Measurements from ENCODE around the gene RAB20. TPM values are rescaled to one million over a fixed set of nuclear protein-coding genes. Genes with fewer than 3 reads are reported as not detected.
"Not testable (repeated sequence)": the region's sequence is repeated elsewhere in the genome, so short reads cannot be mapped to it uniquely, and the experiment has no call there.

Gene RAB20
- total and polyA plus RNA-seq, 3 donors from 2014 or later = 22.0 to 41.1 (median 27.2) TPM

DNA sequence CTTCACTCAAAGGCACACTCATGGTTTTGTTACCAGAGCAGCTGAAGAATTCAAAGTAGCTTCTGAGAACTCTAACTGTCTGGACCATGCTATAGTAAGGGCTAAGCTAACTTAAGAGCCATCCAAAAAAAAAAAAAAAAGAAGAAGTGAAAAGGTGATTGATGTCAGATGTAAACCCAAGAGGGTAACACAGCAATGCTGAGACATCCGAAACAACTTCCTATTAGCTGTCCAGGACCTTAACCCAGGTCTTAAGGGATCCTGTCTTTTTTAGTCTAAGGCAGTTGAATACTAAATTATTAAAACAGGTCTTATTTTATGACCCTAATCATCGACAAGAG, 11.2 kb upstream of the RAB20 start:
- no peak for DNase-seq
- H3K36me3 ChIP-seq (ENCODE audit: low read depth, missing control alignments) = no peaks in the 10 kb centered on the region
- H3K9me3 ChIP-seq = no peaks in the 10 kb centered on the region
- H3K27me3 ChIP-seq = no peaks in the 10 kb centered on the region
- TF ChIP-seq POLR2A (IDR thresholded peaks at IDR 0.05) = no peak
- TF ChIP-seq, protein P1, sequence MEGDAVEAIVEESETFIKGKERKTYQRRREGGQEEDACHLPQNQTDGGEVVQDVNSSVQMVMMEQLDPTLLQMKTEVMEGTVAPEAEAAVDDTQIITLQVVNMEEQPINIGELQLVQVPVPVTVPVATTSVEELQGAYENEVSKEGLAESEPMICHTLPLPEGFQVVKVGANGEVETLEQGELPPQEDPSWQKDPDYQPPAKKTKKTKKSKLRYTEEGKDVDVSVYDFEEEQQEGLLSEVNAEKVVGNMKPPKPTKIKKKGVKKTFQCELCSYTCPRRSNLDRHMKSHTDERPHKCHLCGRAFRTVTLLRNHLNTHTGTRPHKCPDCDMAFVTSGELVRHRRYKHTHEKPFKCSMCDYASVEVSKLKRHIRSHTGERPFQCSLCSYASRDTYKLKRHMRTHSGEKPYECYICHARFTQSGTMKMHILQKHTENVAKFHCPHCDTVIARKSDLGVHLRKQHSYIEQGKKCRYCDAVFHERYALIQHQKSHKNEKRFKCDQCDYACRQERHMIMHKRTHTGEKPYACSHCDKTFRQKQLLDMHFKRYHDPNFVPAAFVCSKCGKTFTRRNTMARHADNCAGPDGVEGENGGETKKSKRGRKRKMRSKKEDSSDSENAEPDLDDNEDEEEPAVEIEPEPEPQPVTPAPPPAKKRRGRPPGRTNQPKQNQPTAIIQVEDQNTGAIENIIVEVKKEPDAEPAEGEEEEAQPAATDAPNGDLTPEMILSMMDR (IDR thresholded peaks at IDR 0.05) = no peak
- no peaks in the 10 kb centered on the region for H3K4me1 ChIP-seq
- intact Hi-C loops (cut with DNase I; ENCODE audit: low total_unique reads) = no loop called here
- no peak overlapping the region for H3K27ac ChIP-seq
- WGBS, 2 donors = 84 to 93% methylated on average over 2 of the region's 2 CpGs
- H3K4me3 ChIP-seq = no peak overlapping the region

DNA sequence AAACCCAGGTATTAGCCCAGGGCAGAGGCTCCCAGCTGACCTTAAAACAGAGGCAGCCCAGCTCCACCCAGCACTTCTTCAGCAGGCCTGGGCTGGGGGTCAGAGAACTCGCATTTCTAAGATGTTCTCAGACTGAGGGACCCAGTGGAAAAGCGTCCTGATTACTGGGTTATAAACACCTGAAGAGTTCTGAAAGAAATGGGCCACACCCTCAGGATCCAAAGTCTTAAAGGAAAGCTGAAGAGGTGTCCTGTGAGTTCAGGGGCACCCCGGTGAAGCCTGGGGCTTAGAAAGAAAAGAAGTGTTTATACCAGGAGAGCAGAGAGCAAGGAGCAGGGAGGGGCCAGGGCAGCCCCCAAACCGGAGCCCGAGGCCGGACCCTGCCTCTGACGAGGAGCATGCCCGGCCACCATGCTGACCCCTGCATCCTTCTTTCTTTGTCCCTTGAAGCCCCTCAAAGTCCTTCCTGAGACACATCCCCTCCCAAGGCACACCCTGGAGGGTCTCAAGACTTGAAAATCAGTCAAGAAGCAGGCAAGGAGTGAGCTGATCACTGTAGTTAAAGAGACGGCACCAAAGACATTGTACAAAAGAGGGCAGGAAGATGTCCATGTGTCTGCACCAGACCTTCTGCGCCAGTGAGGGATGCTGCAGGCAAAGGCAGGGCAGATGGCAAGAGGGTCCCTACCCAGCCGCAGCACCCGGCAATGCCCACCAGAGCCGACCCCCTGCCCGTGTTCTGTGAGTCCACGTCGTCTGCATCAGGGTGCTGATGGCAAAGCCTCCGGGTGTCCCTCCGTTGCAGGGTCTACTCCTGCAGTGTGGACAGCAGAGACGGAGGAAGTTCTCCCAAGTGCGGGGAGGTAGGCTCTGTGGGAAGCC, 10.6 kb upstream of the RAB20 start:
- 85 to 87% methylated on average over 20 of the region's 20 CpGs for WGBS, 2 donors
- Histone ChIP-seq H3K36me3 (ENCODE audit: low read depth, missing control alignments) (no peaks in the 10 kb centered on the region), H3K9me3 (no peaks in the 10 kb centered on the region), H3K27ac (no peak overlapping the region), H3K4me1 (no peaks in the 10 kb centered on the region), H3K27me3 (no peaks in the 10 kb centered on the region), H3K4me3 (no peak overlapping the region)
- no peak for DNase-seq
- TF ChIP-seq, protein P1 (IDR thresholded peaks at IDR 0.05) = no peak
- intact Hi-C loops (cut with DNase I; ENCODE audit: low total_unique reads) = no loop called here

DNA sequence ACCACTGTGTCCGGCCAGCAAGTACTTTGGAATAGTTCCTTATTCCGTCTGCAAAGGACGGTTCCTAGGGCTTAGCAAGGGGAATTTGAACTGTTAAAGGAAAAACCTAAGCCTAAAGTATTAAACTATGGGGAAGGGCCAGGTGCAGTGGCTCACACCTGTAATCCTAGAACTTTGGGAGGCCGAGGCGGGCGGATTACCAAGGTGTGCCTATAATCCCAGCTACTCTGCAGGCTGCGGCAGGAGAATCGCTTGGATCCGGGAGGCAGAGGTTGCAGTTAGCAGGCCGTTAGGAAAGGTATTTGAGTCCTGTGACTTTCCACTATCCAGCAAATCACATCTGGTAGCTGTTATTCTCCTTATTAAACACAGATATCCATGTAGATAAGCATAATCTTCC, 9.4 kb upstream of the RAB20 start:
- Histone ChIP-seq H3K27ac (no peak overlapping the region), H3K4me3 (no peak overlapping the region), H3K9me3 (no peaks in the 10 kb centered on the region), H3K4me1 (no peaks in the 10 kb centered on the region), H3K36me3 (ENCODE audit: low read depth, missing control alignments) (no peaks in the 10 kb centered on the region), H3K27me3 (no peaks in the 10 kb centered on the region)
- intact Hi-C loops (cut with DNase I; ENCODE audit: low total_unique reads) = no loop called here
- DNase-seq = no peak
- TF ChIP-seq, protein P1 (IDR thresholded peaks at IDR 0.05) = no peak
- no peak for TF ChIP-seq POLR2A (IDR thresholded peaks at IDR 0.05)
- 89 to 93% methylated on average over 10 of the region's 10 CpGs for WGBS, 2 donors

DNA sequence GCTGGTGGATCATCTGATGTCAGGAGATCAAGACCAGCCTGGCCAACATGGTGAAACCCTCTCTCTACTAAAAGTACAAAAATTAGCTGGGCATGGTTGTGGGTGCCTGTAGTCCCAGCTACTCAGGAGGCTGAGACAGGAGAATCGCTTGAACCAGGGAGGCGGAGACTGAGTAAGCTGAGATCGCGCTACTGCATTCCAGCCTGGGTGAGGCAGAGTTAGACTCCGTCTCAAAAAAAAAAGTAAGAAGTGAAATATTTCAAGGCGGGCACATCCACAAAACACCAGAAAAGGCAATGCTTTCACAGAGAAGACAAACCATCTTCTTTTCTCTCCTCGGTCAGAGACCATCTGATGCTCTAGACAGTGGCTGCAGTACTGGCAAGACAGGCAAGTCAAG, 8.4 kb upstream of the RAB20 start:
- H3K27ac ChIP-seq; H3K36me3 ChIP-seq (ENCODE audit: low read depth, missing control alignments); H3K4me1 ChIP-seq; DNase-seq; intact Hi-C loops (cut with DNase I; ENCODE audit: low total_unique reads); H3K27me3 ChIP-seq; H3K9me3 ChIP-seq; H3K4me3 ChIP-seq: not testable (repeated sequence)
- 85 to 89% methylated on average over 7 of the region's 7 CpGs for WGBS, 2 donors

DNA sequence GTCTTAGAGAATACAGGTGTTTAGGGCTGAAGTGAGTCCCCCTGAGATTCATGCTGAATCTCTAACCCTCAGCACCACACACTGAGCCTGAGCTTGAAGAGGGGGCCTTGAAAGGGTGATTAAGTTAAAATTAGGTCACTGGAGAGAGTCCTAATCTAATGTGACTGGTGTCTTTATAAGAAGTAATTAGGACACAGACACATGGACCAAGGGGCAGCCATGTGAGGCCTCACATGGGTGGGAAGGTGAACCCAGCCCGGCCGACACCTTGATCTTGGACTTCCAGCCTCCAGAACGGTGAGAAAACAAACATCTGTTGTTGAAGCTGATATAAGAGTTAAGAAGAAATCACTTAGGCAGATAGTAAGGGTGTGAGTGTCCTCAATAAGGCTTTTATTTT, 7.1 kb upstream of the RAB20 start:
- no peak for DNase-seq
- Histone ChIP-seq H3K27me3 (no peaks in the 10 kb centered on the region), H3K9me3 (no peaks in the 10 kb centered on the region), H3K36me3 (ENCODE audit: low read depth, missing control alignments) (no peaks in the 10 kb centered on the region), H3K4me3 (no peak overlapping the region), H3K27ac (no peak overlapping the region), H3K4me1 (no peaks in the 10 kb centered on the region)
- intact Hi-C loops (cut with DNase I; ENCODE audit: low total_unique reads) = no loop called here
- TF ChIP-seq POLR2A (IDR thresholded peaks at IDR 0.05) = no peak
- TF ChIP-seq, protein P1 (IDR thresholded peaks at IDR 0.05) = no peak
- WGBS, 2 donors = 84 to 90% methylated on average over 3 of the region's 3 CpGs

All from testis (tissue), 3 donors.